GM12892 (cell line): ENCODE measurements around the gene CDH4.

Source experiments
- POLR2AphosphoS5 ChIP-seq: IDR thresholded peaks from 2 replicates; pipeline ENCODE4 v1.6.1; 2011; ENCODE audit warnings: low read depth, low read length, control low read depth
- TAF1 ChIP-seq: IDR thresholded peaks from 2 replicates; pipeline ENCODE4 v1.6.1; 2011; ENCODE audit warnings: low read depth, mild to moderate bottlenecking, control low read depth, low read length, borderline replicate concordance

DNA sequence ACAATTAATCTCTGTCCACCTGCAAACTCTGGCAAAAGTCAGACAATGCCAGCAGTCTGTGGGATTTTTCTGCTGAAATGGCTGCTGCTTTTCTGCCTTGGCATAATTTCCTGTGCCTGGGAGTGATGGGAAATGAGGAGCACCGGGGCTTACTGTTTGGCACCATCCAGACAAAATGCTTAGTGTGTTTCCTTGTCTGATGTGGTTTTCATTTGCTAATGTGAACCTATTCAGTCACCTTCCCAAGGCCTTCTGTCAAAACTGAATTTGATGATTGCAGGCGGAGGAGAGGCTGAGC lies 56.4 kb downstream of the CDH4 start:
- TF ChIP-seq TAF1 (no peak), POLR2AphosphoS5 (no peak)
